ENCODE data around the gene LRRN1.

LRRN1 gene

DNA sequence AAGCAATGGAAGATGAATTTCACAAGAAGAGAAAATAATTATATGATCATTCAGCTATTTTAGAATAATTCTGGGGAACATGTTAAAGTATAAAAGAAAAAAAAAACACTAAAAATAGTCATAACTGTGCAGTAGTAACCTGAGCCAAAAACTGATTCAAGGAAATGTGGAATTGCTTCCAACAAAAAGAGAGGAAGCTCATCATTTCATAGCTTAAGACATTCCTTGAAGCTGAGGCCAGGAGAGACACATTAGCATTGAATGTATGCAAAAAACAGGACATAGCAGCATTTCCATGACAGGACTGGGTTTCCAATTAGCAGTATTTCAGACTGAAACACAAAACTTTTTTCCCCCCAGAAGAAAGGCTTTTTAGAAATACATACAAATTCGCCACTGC is 27.7 kb upstream of the LRRN1 start:
- Histone ChIP-seq H3K9me3 (peaks cover 0 to 13% (median 11%) of the 10 kb centered on the region in 3 donors), H3K4me3 (no peak overlapping the region), H3K4me1 (peaks cover 0 to 4% (median 0%) of the 10 kb centered on the region in 4 donors), H3K27me3 (no peaks in the 10 kb centered on the region), H3K27ac (no peak overlapping the region), H3K36me3 (no peaks in the 10 kb centered on the region)
- intact Hi-C loops (cut with DNase I; ENCODE audit: low total_unique reads) = no loop called here
- no peak for DNase-seq
- TF ChIP-seq, protein P1, sequence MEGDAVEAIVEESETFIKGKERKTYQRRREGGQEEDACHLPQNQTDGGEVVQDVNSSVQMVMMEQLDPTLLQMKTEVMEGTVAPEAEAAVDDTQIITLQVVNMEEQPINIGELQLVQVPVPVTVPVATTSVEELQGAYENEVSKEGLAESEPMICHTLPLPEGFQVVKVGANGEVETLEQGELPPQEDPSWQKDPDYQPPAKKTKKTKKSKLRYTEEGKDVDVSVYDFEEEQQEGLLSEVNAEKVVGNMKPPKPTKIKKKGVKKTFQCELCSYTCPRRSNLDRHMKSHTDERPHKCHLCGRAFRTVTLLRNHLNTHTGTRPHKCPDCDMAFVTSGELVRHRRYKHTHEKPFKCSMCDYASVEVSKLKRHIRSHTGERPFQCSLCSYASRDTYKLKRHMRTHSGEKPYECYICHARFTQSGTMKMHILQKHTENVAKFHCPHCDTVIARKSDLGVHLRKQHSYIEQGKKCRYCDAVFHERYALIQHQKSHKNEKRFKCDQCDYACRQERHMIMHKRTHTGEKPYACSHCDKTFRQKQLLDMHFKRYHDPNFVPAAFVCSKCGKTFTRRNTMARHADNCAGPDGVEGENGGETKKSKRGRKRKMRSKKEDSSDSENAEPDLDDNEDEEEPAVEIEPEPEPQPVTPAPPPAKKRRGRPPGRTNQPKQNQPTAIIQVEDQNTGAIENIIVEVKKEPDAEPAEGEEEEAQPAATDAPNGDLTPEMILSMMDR (IDR thresholded peaks at IDR 0.05) = no peak

DNA sequence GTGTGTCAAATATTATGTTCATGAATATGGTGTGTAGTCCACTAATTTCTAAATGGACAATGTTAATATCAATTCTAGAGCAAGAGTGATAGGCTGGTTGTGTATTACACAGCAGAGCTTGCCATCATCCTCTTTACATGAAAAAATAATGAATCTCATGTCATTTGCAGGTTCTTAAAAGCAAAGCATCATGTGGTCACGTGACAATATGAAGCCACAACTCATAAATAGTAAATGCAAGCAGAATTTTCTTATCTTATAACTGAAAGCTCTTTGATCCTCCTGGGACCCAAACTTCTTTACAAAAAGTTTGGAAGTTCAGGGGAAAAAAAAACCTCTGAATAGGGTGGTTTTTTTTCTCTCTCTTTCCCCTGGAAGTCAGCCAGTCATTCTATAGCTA is 26.9 kb upstream of the LRRN1 start:
- intact Hi-C loops (cut with DNase I; ENCODE audit: low total_unique reads) = no loop called here
- no peak overlapping the region for H3K27ac ChIP-seq
- H3K36me3 ChIP-seq = no peaks in the 10 kb centered on the region
- peaks cover 0 to 13% (median 11%) of the 10 kb centered on the region in 3 donors for H3K9me3 ChIP-seq
- TF ChIP-seq, protein P1 (IDR thresholded peaks at IDR 0.05) = no peak
- H3K27me3 ChIP-seq = no peaks in the 10 kb centered on the region
- no peak overlapping the region for H3K4me3 ChIP-seq
- DNase-seq = no peak
- H3K4me1 ChIP-seq = peaks cover 0 to 4% (median 0%) of the 10 kb centered on the region in 4 donors

DNA sequence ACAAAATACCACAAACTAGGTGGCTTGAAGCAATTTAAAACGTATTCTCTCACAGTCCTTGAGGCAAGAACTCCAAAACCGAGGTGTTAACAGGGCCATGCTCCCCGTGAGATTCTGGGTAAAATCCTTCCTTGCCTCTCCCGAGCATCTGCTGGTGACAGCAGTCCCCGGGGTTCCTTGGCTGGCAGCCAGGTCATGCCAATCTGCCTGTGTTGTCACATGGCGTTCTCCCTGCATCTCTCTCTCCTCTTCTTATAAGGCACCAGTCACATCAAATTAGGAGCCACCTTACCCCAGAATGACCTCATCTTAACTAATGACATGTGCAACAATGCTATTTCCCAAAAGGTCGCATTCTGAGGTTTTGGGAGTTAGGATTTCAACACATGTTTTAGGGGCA is 26.3 kb upstream of the LRRN1 start:
- Histone ChIP-seq H3K27ac (no peak overlapping the region), H3K9me3 (peaks cover 0 to 13% (median 11%) of the 10 kb centered on the region in 3 donors), H3K27me3 (no peaks in the 10 kb centered on the region), H3K36me3 (no peaks in the 10 kb centered on the region), H3K4me3 (no peak overlapping the region), H3K4me1 (peaks cover 0 to 4% (median 0%) of the 10 kb centered on the region in 4 donors)
- DNase-seq = no peak
- intact Hi-C loops (cut with DNase I; ENCODE audit: low total_unique reads) = no loop called here
- TF ChIP-seq, protein P1 (IDR thresholded peaks at IDR 0.05) = no peak

DNA sequence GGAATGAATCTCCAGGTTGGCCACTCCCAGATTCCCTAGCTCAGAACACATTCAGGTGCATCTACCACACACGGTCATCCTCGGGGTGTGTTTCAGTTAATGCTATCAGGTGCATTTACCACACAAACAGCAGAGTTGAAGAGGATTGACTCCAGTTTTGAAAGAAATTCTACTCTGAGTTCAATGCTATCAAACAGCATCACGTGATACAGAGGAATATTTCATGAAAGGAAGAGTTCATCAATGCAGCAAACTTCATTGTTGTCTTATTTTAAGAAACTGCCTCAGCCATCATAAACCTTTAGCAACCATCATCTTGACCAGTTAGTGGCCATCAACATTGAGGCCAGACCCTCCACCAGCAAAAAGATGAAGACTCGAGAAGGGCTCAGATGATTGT is 22.6 kb upstream of the LRRN1 start:
- intact Hi-C loops (cut with DNase I; ENCODE audit: low total_unique reads) = no loop called here
- no peak overlapping the region for H3K27ac ChIP-seq
- no peak overlapping the region for H3K4me3 ChIP-seq
- no peaks in the 10 kb centered on the region for H3K27me3 ChIP-seq
- DNase-seq = no peak
- peaks cover 0 to 13% (median 11%) of the 10 kb centered on the region in 3 donors for H3K9me3 ChIP-seq
- H3K4me1 ChIP-seq = peaks cover 0 to under 1% (median 0%) of the 10 kb centered on the region in 4 donors
- H3K36me3 ChIP-seq = no peaks in the 10 kb centered on the region
- TF ChIP-seq, protein P1 (IDR thresholded peaks at IDR 0.05) = no peak

DNA sequence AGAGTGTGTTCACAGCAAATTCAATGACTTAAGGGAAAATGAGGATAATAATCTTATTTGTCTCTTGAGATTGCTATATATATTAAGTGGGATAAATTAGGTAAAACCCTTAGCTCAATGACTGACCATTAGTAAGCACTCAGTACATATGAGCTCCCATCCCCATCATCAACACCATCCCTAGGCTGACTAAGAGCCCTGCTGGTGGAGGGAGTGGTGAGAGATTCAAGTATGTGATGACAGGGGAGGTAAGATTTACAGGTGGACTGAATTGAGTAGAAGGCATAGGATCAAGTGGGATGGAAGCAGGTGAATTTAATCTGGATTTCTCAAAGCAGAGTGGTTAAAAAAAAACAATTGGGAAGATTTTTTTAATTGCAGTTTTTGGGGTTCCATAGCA is 21.0 kb upstream of the LRRN1 start:
- Histone ChIP-seq H3K4me3 (no peak overlapping the region), H3K9me3 (peaks cover 0 to 13% (median 11%) of the 10 kb centered on the region in 3 donors), H3K36me3 (no peaks in the 10 kb centered on the region), H3K27me3 (no peaks in the 10 kb centered on the region), H3K4me1 (no peaks in the 10 kb centered on the region), H3K27ac (no peak overlapping the region)
- intact Hi-C loops (cut with DNase I; ENCODE audit: low total_unique reads) = no loop called here
- TF ChIP-seq, protein P1 (IDR thresholded peaks at IDR 0.05) = no peak
- no peak for DNase-seq
